GM23338 (cell line): ENCODE results near the gene ICE1. TPM values are rescaled to one million over a fixed set of nuclear protein-coding genes. Genes with fewer than 3 reads are reported as not detected.

ENCODE experiments used
- ATAC-seq: fragments of 200-7000 bp; cut with Tn5 transposase; 3 replicates; pipeline ENCODE4 v1.9.1; 2020
- DNase-seq: peaks from one replicate; pipeline ENCODE4 v3.0.0-alpha.2; 2015; ENCODE audit warnings: low spot score
- H2AFZ ChIP-seq: fragments of 200-600 bp; sonication (generic); 2 replicates; pipeline ENCODE4 v1.8.0; 2016; ENCODE audit warnings: antibody characterized with exemption, mild to moderate bottlenecking, moderate library complexity
- H3F3A ChIP-seq: fragments of 200-600 bp; sonication (generic); replicated peaks from 2 replicates; pipeline ENCODE4 v1.8.0; 2017; ENCODE audit warnings: antibody characterized with exemption, mixed run types, low read depth
- H3K27ac ChIP-seq: fragments of 200-600 bp; sonication (generic); 2 replicates; pipeline ENCODE4 v1.6.1; 2016; ENCODE audit warnings: low read depth
- H3K27me3 ChIP-seq: fragments of 200-600 bp; sonication (generic); 2 replicates; pipeline ENCODE4 v1.8.0; 2016; ENCODE audit warnings: mild to moderate bottlenecking, mixed run types, moderate library complexity; ENCODE audit not compliant: insufficient read depth
- H3K36me3 ChIP-seq: fragments of 200-600 bp; sonication (generic); 2 replicates; pipeline ENCODE4 v1.8.0; 2016; ENCODE audit warnings: mild to moderate bottlenecking; ENCODE audit not compliant: insufficient read depth
- H3K4me1 ChIP-seq: fragments of 200-600 bp; sonication (generic); 2 replicates; pipeline ENCODE4 v1.8.0; 2016; ENCODE audit warnings: mild to moderate bottlenecking, moderate library complexity; ENCODE audit not compliant: insufficient read depth
- H3K4me2 ChIP-seq: fragments of 200-600 bp; sonication (generic); 2 replicates; pipeline ENCODE4 v1.7.1; 2017; ENCODE audit warnings: mixed run types
- H3K4me3 ChIP-seq: fragments of 200-600 bp; sonication (generic); 2 replicates; pipeline ENCODE4 v1.6.1; 2016; ENCODE audit warnings: mixed run types
- H3K79me2 ChIP-seq: fragments of 200-600 bp; sonication (generic); replicated peaks from 2 replicates; pipeline ENCODE4 v1.8.0; 2017; ENCODE audit warnings: mild to moderate bottlenecking; ENCODE audit not compliant: insufficient read depth
- H3K9me2 ChIP-seq: fragments of 200-600 bp; sonication (generic); 2 replicates; pipeline ENCODE4 v1.8.0; 2017; ENCODE audit not compliant: insufficient read depth
- H4K20me1 ChIP-seq: fragments of 200-600 bp; sonication (generic); replicated peaks from 2 replicates; pipeline ENCODE4 v1.8.0; 2017; ENCODE audit warnings: mild to moderate bottlenecking; ENCODE audit not compliant: insufficient read depth
- H3K27ac Mint-ChIP-seq: 2 replicates; pipeline ENCODE4 v1.8.0; 2020; ENCODE audit warnings: inconsistent platforms, mild to moderate bottlenecking, moderate library complexity, mixed read lengths
- H3K27me3 Mint-ChIP-seq: 3 replicates; pipeline ENCODE4 v1.8.0; 2022; ENCODE audit warnings: low read depth, mild to moderate bottlenecking, moderate library complexity, mixed read lengths, inconsistent platforms; ENCODE audit not compliant: insufficient read depth, poor library complexity
- H3K36me3 Mint-ChIP-seq: 3 replicates; pipeline ENCODE4 v1.8.0; 2021; ENCODE audit warnings: low read depth, mild to moderate bottlenecking, inconsistent platforms, moderate library complexity, mixed read lengths
- H3K4me1 Mint-ChIP-seq: 3 replicates; pipeline ENCODE4 v1.8.0; 2020; ENCODE audit warnings: mild to moderate bottlenecking, inconsistent platforms, mixed read lengths
- H3K4me3 Mint-ChIP-seq: 3 replicates; pipeline ENCODE4 v1.8.0; 2021; ENCODE audit warnings: moderate library complexity, mild to moderate bottlenecking, inconsistent platforms, mixed read lengths
- H3K9me3 Mint-ChIP-seq: 3 replicates; pipeline ENCODE4 v1.8.0; 2020; ENCODE audit warnings: moderate library complexity, mild to moderate bottlenecking, inconsistent platforms, mixed read lengths
- CREB1 ChIP-seq: fragments of 250-450 bp; sonication (Bioruptor Pico); IDR thresholded peaks from 2 replicates; pipeline ENCODE4 v1.5.0; 2020; ENCODE audit warnings: low read depth, mild to moderate bottlenecking, moderate library complexity
- JUNB ChIP-seq: IDR thresholded peaks from one replicate; pipeline ENCODE4 v1.6.1; 2016; ENCODE audit warnings: antibody characterized with exemption; ENCODE audit not compliant: unreplicated experiment
- NANOG ChIP-seq: IDR thresholded peaks from 2 replicates; pipeline ENCODE4 v1.6.1; 2016; ENCODE audit warnings: antibody characterized with exemption, borderline replicate concordance
- POLR2AphosphoS5 ChIP-seq: IDR thresholded peaks from 2 replicates; pipeline ENCODE4 v1.6.1; 2016; ENCODE audit warnings: antibody characterized with exemption, low read depth
- STAT1 ChIP-seq: IDR thresholded peaks from one replicate; pipeline ENCODE4 v1.6.1; 2016; ENCODE audit warnings: antibody characterized with exemption; ENCODE audit not compliant: unreplicated experiment
- polyA plus RNA-seq: library from polyadenylated mRNA; unstranded; fragments of >200 nt; fragmentation: Nextera tagmentation; extraction: Ambion mirVana; gene quantifications from 2 replicates; pipeline ENCODE4 v1.2.1, GENCODE V29; 2016
- total RNA-seq: library from RNA; depleted of rRNA; stranded (reverse); fragments of >200 nt; shearing (Covaris generic); gene quantifications from 2 replicates; pipeline ENCODE4 v1.2.3, GENCODE V29; 2014
- TF ChIP-seq, protein P1 (sequence below): IDR thresholded peaks from 2 replicates; pipeline ENCODE4 v1.6.1; 2016; ENCODE audit warnings: antibody characterized with exemption
- TF ChIP-seq, protein P2 (sequence below), 2 experiments: fragments of 200-600 bp in 1 of 2; sonication (generic) in 1 of 2; conservative IDR thresholded peaks; 2 replicates each; pipeline versions ENCODE4 v1.5.1 to v1.6.1; 2016 to 2017; ENCODE audit warnings: antibody characterized with exemption in 2 of 2, low read depth in 2 of 2, mild to moderate bottlenecking in 2 of 2, moderate library complexity in 1 of 2
- TF ChIP-seq, protein P3 (sequence below): fragments of 250-450 bp; sonication (Bioruptor Pico); IDR thresholded peaks from 2 replicates; pipeline ENCODE4 v1.5.0; 2020; ENCODE audit warnings: mild to moderate bottlenecking, moderate library complexity
- TF ChIP-seq, protein P4 (sequence below): IDR thresholded peaks from one replicate; pipeline ENCODE4 v1.6.1; 2018; ENCODE audit warnings: antibody characterized with exemption; ENCODE audit not compliant: unreplicated experiment

The ICE1 gene
- total and polyA plus RNA-seq, 2 experiments from 2014 or later, result 59.5 to 65.1 TPM

DNA sequence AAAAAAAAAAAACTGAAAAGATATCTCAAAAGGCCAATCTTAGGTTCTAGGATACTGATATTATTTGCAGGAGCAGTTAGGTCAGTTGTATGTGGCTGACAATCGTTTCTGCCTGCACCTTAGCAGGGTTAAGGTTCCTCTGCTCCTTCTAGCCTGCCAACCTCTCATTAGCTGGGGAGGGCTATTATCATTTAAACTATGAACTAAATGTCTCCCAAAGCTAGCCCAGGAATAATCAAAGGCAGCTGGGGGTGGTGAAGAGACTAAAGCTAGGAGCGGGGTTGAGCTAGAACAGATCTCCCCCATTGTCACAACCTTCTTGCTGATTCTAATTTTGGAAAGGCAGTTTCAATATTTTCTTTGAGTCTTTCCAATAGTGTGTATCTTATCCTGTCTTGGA, 99.9 kb downstream of the ICE1 start:
- Histone ChIP-seq H4K20me1 (no peaks in the 10 kb centered on the region), H3K36me3 (no peaks in the 10 kb centered on the region), H3K27ac (peak overlapping the region; percentile 95), H3K9me2 (peaks cover 27% of the 10 kb centered on the region), H3K4me1 (peaks cover 27% of the 10 kb centered on the region), H3K4me2 (peak overlapping the region; percentile 11), H3K4me3 (no peak overlapping the region), H2AFZ (no peak overlapping the region), H3K79me2 (no peaks in the 10 kb centered on the region), H3K27me3 (no peaks in the 10 kb centered on the region), H3F3A (no peaks in the 10 kb centered on the region)
- Mint-ChIP-seq H3K9me3 (peaks cover 6% of the 10 kb centered on the region; the same call in 2 of the 3 replicates), H3K4me3 (no peak overlapping the region), H3K27me3 (peaks cover 1% of the 10 kb centered on the region), H3K36me3 (peaks cover 16% of the 10 kb centered on the region; the same call in 2 of the 3 replicates), H3K27ac (0 out of 2 replicates have a peak overlapping the region, but pooled peaks have one; percentile 18), H3K4me1 (peaks cover 26% of the 10 kb centered on the region)
- ATAC-seq (peak; percentile 85), DNase-seq (peak; percentile 51)
- TF ChIP-seq NANOG (0 out of 2 replicates have a peak, but pooled peaks have one; percentile 9), POLR2AphosphoS5 (no peak)

DNA sequence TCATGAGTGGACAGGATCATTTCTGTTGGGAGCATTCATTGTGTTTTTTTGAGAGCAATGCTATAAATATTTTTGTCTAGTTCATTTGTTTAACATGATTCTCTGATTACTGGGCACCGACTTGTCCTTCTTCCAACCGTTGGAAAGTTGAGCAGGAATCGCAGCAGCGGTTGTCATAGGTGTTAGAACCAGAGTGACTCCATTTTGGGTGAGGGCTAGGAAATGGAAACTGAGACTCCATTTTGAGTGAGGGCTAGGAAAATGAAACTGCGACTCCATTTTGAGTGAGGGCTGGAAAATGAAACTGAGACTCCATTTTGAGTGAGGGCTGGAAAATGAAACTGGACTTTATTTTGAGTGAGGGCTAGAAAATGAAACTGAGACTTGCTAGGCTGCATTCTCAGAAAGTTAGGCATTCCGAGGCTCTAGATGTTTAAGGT, 100.6 kb downstream of the ICE1 start:
- H3K36me3 Mint-ChIP-seq, result peaks cover 10% of the 10 kb centered on the region; the same call in 2 of the 3 replicates
- H3F3A ChIP-seq, result no peaks in the 10 kb centered on the region
- no peaks in the 10 kb centered on the region for H3K36me3 ChIP-seq
- peak; percentile 34 for DNase-seq
- peaks cover 4% of the 10 kb centered on the region; the same call in 1 of the 3 replicates for H3K9me3 Mint-ChIP-seq
- H4K20me1 ChIP-seq, result no peaks in the 10 kb centered on the region
- H3K4me1 ChIP-seq, result peaks cover 27% of the 10 kb centered on the region
- H3K9me2 ChIP-seq, result peaks cover 27% of the 10 kb centered on the region
- ATAC-seq, result no peak
- no peak overlapping the region for H3K4me2 ChIP-seq
- H3K27ac ChIP-seq, result no peak overlapping the region
- no peak overlapping the region for H2AFZ ChIP-seq
- no peak overlapping the region for H3K27ac Mint-ChIP-seq
- no peak overlapping the region for H3K4me3 Mint-ChIP-seq
- peaks cover 1% of the 10 kb centered on the region for H3K27me3 Mint-ChIP-seq
- H3K79me2 ChIP-seq, result no peaks in the 10 kb centered on the region
- H3K4me1 Mint-ChIP-seq, result peaks cover 26% of the 10 kb centered on the region
- no peak overlapping the region for H3K4me3 ChIP-seq
- H3K27me3 ChIP-seq, result no peaks in the 10 kb centered on the region
- no peak for TF ChIP-seq NANOG
- TF ChIP-seq JUNB, result no peak
- TF ChIP-seq, protein P1, sequence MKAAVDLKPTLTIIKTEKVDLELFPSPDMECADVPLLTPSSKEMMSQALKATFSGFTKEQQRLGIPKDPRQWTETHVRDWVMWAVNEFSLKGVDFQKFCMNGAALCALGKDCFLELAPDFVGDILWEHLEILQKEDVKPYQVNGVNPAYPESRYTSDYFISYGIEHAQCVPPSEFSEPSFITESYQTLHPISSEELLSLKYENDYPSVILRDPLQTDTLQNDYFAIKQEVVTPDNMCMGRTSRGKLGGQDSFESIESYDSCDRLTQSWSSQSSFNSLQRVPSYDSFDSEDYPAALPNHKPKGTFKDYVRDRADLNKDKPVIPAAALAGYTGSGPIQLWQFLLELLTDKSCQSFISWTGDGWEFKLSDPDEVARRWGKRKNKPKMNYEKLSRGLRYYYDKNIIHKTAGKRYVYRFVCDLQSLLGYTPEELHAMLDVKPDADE, result no peak
- TF ChIP-seq, protein P2, sequence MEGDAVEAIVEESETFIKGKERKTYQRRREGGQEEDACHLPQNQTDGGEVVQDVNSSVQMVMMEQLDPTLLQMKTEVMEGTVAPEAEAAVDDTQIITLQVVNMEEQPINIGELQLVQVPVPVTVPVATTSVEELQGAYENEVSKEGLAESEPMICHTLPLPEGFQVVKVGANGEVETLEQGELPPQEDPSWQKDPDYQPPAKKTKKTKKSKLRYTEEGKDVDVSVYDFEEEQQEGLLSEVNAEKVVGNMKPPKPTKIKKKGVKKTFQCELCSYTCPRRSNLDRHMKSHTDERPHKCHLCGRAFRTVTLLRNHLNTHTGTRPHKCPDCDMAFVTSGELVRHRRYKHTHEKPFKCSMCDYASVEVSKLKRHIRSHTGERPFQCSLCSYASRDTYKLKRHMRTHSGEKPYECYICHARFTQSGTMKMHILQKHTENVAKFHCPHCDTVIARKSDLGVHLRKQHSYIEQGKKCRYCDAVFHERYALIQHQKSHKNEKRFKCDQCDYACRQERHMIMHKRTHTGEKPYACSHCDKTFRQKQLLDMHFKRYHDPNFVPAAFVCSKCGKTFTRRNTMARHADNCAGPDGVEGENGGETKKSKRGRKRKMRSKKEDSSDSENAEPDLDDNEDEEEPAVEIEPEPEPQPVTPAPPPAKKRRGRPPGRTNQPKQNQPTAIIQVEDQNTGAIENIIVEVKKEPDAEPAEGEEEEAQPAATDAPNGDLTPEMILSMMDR (conservative IDR thresholded peaks at IDR 0.05; ENCODE audit: low read depth in 2 of 2), result no peak
- TF ChIP-seq CREB1 (CRISPR knock-in tag), result 0 out of 2 replicates have a peak, but pooled peaks have one; percentile 17
- TF ChIP-seq, protein P3, sequence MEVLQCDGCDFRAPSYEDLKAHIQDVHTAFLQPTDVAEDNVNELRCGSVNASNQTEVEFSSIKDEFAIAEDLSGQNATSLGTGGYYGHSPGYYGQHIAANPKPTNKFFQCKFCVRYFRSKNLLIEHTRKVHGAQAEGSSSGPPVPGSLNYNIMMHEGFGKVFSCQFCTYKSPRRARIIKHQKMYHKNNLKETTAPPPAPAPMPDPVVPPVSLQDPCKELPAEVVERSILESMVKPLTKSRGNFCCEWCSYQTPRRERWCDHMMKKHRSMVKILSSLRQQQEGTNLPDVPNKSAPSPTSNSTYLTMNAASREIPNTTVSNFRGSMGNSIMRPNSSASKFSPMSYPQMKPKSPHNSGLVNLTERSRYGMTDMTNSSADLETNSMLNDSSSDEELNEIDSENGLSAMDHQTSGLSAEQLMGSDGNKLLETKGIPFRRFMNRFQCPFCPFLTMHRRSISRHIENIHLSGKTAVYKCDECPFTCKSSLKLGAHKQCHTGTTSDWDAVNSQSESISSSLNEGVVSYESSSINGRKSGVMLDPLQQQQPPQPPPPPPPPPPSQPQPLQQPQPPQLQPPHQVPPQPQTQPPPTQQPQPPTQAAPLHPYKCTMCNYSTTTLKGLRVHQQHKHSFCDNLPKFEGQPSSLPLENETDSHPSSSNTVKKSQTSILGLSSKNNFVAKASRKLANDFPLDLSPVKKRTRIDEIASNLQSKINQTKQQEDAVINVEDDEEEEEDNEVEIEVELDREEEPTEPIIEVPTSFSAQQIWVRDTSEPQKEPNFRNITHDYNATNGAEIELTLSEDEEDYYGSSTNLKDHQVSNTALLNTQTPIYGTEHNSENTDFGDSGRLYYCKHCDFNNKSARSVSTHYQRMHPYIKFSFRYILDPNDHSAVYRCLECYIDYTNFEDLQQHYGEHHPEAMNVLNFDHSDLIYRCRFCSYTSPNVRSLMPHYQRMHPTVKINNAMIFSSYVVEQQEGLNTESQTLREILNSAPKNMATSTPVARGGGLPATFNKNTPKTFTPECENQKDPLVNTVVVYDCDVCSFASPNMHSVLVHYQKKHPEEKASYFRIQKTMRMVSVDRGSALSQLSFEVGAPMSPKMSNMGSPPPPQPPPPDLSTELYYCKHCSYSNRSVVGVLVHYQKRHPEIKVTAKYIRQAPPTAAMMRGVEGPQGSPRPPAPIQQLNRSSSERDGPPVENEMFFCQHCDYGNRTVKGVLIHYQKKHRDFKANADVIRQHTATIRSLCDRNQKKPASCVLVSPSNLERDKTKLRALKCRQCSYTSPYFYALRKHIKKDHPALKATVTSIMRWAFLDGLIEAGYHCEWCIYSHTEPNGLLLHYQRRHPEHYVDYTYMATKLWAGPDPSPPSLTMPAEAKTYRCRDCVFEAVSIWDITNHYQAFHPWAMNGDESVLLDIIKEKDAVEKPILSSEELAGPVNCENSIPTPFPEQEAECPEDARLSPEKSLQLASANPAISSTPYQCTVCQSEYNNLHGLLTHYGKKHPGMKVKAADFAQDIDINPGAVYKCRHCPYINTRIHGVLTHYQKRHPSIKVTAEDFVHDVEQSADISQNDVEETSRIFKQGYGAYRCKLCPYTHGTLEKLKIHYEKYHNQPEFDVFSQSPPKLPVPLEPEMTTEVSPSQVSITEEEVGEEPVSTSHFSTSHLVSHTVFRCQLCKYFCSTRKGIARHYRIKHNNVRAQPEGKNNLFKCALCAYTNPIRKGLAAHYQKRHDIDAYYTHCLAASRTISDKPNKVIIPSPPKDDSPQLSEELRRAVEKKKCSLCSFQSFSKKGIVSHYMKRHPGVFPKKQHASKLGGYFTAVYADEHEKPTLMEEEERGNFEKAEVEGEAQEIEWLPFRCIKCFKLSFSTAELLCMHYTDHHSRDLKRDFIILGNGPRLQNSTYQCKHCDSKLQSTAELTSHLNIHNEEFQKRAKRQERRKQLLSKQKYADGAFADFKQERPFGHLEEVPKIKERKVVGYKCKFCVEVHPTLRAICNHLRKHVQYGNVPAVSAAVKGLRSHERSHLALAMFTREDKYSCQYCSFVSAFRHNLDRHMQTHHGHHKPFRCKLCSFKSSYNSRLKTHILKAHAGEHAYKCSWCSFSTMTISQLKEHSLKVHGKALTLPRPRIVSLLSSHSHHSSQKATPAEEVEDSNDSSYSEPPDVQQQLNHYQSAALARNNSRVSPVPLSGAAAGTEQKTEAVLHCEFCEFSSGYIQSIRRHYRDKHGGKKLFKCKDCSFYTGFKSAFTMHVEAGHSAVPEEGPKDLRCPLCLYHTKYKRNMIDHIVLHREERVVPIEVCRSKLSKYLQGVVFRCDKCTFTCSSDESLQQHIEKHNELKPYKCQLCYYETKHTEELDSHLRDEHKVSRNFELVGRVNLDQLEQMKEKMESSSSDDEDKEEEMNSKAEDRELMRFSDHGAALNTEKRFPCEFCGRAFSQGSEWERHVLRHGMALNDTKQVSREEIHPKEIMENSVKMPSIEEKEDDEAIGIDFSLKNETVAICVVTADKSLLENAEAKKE (CRISPR knock-in tag), result no peak
- no peak for TF ChIP-seq STAT1
- TF ChIP-seq, protein P4, sequence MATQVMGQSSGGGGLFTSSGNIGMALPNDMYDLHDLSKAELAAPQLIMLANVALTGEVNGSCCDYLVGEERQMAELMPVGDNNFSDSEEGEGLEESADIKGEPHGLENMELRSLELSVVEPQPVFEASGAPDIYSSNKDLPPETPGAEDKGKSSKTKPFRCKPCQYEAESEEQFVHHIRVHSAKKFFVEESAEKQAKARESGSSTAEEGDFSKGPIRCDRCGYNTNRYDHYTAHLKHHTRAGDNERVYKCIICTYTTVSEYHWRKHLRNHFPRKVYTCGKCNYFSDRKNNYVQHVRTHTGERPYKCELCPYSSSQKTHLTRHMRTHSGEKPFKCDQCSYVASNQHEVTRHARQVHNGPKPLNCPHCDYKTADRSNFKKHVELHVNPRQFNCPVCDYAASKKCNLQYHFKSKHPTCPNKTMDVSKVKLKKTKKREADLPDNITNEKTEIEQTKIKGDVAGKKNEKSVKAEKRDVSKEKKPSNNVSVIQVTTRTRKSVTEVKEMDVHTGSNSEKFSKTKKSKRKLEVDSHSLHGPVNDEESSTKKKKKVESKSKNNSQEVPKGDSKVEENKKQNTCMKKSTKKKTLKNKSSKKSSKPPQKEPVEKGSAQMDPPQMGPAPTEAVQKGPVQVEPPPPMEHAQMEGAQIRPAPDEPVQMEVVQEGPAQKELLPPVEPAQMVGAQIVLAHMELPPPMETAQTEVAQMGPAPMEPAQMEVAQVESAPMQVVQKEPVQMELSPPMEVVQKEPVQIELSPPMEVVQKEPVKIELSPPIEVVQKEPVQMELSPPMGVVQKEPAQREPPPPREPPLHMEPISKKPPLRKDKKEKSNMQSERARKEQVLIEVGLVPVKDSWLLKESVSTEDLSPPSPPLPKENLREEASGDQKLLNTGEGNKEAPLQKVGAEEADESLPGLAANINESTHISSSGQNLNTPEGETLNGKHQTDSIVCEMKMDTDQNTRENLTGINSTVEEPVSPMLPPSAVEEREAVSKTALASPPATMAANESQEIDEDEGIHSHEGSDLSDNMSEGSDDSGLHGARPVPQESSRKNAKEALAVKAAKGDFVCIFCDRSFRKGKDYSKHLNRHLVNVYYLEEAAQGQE, result no peak
- no peak for TF ChIP-seq POLR2AphosphoS5
